ENCODE measurements around the gene TBC1D5. TPM values are rescaled to one million over a fixed set of nuclear protein-coding genes. Genes with fewer than 3 reads are reported as not detected.

TBC1D5 gene
- total RNA-seq, 1 experiment from 2014 or later: 33.9 TPM

- Histone ChIP-seq H3K79me2 (ENCODE audit: insufficient read depth, low read length) (no peaks in the 10 kb centered on the region), H3K9ac (ENCODE audit: low read length) (no peak overlapping the region), H3K9me3 (ENCODE audit: control insufficient read depth in 1 of 2, insufficient read depth in 1 of 2, low read depth in 1 of 2, low read length in 2 of 2) (no peaks in the 10 kb centered on the region), H2AFZ (ENCODE audit: low read depth, low read length, poor library complexity, severe bottlenecking) (no peak overlapping the region), H3K4me2 (ENCODE audit: low read length) (no peak overlapping the region), H3K27ac (ENCODE audit: low read depth, low read length) (no peak overlapping the region), H3K4me3 (replicated peaks in 1 of 2; ENCODE audit: low read depth in 1 of 2, low read length in 2 of 2) (no peak overlapping the region), H3K9me2 (ENCODE audit: insufficient read depth) (0 out of 2 replicates have a peak, but pooled peaks cover 3% of the 10 kb centered on the region), H3K27me3 (ENCODE audit: insufficient read depth, low read length) (no peaks in the 10 kb centered on the region), H3K36me3 (ENCODE audit: control insufficient read depth in 1 of 2, insufficient read depth in 2 of 2, low read length in 2 of 2) (no peaks in the 10 kb centered on the region), H4K20me1 (ENCODE audit: insufficient read depth) (no peaks in the 10 kb centered on the region), H3K4me1 (ENCODE audit: control insufficient read depth in 1 of 2, insufficient read depth in 2 of 2, low read length in 2 of 2) (no peaks in the 10 kb centered on the region)
- no TSS peak for BruUV-seq (replicated peaks)
- ATAC-seq (no peak), DNase-seq (ENCODE audit: low read depth, low spot score) (no peak)
- ChIA-PET POLR2A (no interaction called here), RAD21 (ENCODE audit: low non-redundant PET in 1 of 2, low total read pairs in 2 of 2, uncharacterized antibody in 2 of 2, unreplicated experiment in 2 of 2) (no interaction called here), CTCF (no interaction called here)
- intact Hi-C loops (cut with micrococcal nuclease): no loop called here
- TF ChIP-seq, protein P1, sequence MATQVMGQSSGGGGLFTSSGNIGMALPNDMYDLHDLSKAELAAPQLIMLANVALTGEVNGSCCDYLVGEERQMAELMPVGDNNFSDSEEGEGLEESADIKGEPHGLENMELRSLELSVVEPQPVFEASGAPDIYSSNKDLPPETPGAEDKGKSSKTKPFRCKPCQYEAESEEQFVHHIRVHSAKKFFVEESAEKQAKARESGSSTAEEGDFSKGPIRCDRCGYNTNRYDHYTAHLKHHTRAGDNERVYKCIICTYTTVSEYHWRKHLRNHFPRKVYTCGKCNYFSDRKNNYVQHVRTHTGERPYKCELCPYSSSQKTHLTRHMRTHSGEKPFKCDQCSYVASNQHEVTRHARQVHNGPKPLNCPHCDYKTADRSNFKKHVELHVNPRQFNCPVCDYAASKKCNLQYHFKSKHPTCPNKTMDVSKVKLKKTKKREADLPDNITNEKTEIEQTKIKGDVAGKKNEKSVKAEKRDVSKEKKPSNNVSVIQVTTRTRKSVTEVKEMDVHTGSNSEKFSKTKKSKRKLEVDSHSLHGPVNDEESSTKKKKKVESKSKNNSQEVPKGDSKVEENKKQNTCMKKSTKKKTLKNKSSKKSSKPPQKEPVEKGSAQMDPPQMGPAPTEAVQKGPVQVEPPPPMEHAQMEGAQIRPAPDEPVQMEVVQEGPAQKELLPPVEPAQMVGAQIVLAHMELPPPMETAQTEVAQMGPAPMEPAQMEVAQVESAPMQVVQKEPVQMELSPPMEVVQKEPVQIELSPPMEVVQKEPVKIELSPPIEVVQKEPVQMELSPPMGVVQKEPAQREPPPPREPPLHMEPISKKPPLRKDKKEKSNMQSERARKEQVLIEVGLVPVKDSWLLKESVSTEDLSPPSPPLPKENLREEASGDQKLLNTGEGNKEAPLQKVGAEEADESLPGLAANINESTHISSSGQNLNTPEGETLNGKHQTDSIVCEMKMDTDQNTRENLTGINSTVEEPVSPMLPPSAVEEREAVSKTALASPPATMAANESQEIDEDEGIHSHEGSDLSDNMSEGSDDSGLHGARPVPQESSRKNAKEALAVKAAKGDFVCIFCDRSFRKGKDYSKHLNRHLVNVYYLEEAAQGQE (IDR thresholded peaks at IDR 0.05; ENCODE audit: low read depth): no peak
- TF ChIP-seq RAD21 (IDR thresholded peaks at IDR 0.05; ENCODE audit: low read depth) (no peak), ZNF274 (IDR thresholded peaks at IDR 0.05; ENCODE audit: low read depth, low read length) (no peak), EZH2 (IDR thresholded peaks at IDR 0.05) (no peak), ELF1 (IDR thresholded peaks at IDR 0.05; ENCODE audit: borderline replicate concordance, low read depth) (no peak)
Measured at GRCh38 chr3:17110660-17111396, 631.6 kb downstream of the TBC1D5 start.

All from HCT116 (cell line).